Bronchial epithelial cell (primary cell): Measurements from ENCODE around the gene JAG1. TPM values are rescaled to one million over a fixed set of nuclear protein-coding genes. Genes with fewer than 3 reads are reported as not detected.

Experiments used
- DNase-seq: peaks from one replicate; pipeline ENCODE4 v3.0.0-alpha.2; 2010; ENCODE audit warnings: low read depth
- FAIRE-seq: peaks from 2 replicates; lab custom pipeline; 2011; peaks lifted over from hg19 to GRCh38; lab: Jason Lieb, UNC
- H3K27me3 ChIP-seq: 2 replicates; pipeline ENCODE4 v1.5.1; 2011; ENCODE audit warnings: low read length; ENCODE audit not compliant: control insufficient read depth, insufficient read depth
- H3K36me3 ChIP-seq: 2 replicates; pipeline ENCODE4 v1.5.1; 2011; ENCODE audit warnings: low read length; ENCODE audit not compliant: control insufficient read depth, insufficient read depth
- H3K4me3 ChIP-seq: 2 replicates; pipeline ENCODE4 v1.5.1; 2011; ENCODE audit warnings: mild to moderate bottlenecking, low read depth, low read length, control low read depth
- CTCF ChIP-seq: IDR thresholded peaks from 2 replicates; pipeline ENCODE4 v1.5.1; 2011; ENCODE audit warnings: mild to moderate bottlenecking, moderate library complexity, low read length, control low read depth, inconsistent platforms; ENCODE audit not compliant: insufficient read depth, severe bottlenecking
- total RNA-seq: library from RNA; depleted of rRNA; stranded (reverse); fragments of >200 nt; gene quantifications from 2 replicates; pipeline ENCODE4 v1.2.1, GENCODE V29; 2014

Gene JAG1
- total RNA-seq, 1 donor from 2014 or later = 310 TPM

GRCh38 chr20:10696650-10697049, 22.9 kb upstream of the JAG1 start:
- H3K27me3 ChIP-seq = no peaks in the 10 kb centered on the region
- H3K4me3 ChIP-seq = no peak overlapping the region
- FAIRE-seq = no peak
- no peaks in the 10 kb centered on the region for H3K36me3 ChIP-seq
- DNase-seq = no peak
- TF ChIP-seq CTCF = peak; percentile 50

- DNase-seq = no peak
Measured at GRCh38 chr20:10689385-10689784, 15.6 kb upstream of the JAG1 start.

GRCh38 chr20:10687895-10688294, 14.1 kb upstream of the JAG1 start:
- FAIRE-seq = no peak
- no peak for TF ChIP-seq CTCF

More at GRCh38 chr20:10689385-10689784, 15.6 kb upstream of the JAG1 start:
- H3K27me3 ChIP-seq = no peaks in the 10 kb centered on the region
- FAIRE-seq = no peak
- TF ChIP-seq CTCF = no peak
- H3K4me3 ChIP-seq = no peak overlapping the region
- H3K36me3 ChIP-seq = no peaks in the 10 kb centered on the region

GRCh38 chr20:10686356-10687133, 12.7 kb upstream of the JAG1 start:
- H3K4me3 ChIP-seq = no peak overlapping the region
- H3K36me3 ChIP-seq = no peaks in the 10 kb centered on the region
- no peaks in the 10 kb centered on the region for H3K27me3 ChIP-seq
- DNase-seq (no peak), FAIRE-seq (no peak)
- TF ChIP-seq CTCF = no peak

More at GRCh38 chr20:10687895-10688294, 14.1 kb upstream of the JAG1 start:
- Histone ChIP-seq H3K36me3 (no peaks in the 10 kb centered on the region), H3K4me3 (no peak overlapping the region), H3K27me3 (no peaks in the 10 kb centered on the region)
- no peak for DNase-seq

GRCh38 chr20:10683537-10683936, 9.7 kb upstream of the JAG1 start:
- no peaks in the 10 kb centered on the region for H3K36me3 ChIP-seq
- DNase-seq (no peak), FAIRE-seq (no peak)
- H3K27me3 ChIP-seq = no peaks in the 10 kb centered on the region
- no peak for TF ChIP-seq CTCF
- no peak overlapping the region for H3K4me3 ChIP-seq

GRCh38 chr20:10682939-10683338, 9.1 kb upstream of the JAG1 start:
- FAIRE-seq = peak; percentile 18
- TF ChIP-seq CTCF = no peak

More at GRCh38 chr20:10682939-10683338, 9.1 kb upstream of the JAG1 start:
- no peaks in the 10 kb centered on the region for H3K27me3 ChIP-seq
- no peaks in the 10 kb centered on the region for H3K36me3 ChIP-seq
- no peak overlapping the region for H3K4me3 ChIP-seq
- no peak for DNase-seq
